ENCODE measurements around the gene CYP2U1.

Gene CYP2U1

DNA sequence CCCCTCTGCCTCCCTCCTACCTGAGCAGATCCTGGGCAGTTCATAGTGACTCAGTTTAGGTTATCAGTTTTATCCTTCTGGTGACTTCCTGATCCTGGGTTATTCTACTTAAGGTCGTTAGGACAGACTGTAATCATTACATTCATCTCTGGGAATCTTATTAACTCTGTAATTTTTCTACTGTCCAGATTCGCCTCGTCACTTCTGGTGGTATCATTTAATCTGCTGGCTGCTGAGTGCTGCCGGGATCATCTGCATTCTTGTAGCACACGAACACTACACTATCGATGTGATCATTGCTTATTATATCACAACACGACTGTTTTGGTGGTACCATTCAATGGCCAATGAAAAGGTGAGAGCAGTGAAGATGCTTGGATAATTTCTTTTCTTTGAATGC lies 23.0 kb upstream of the CYP2U1 start:
- Histone ChIP-seq H3K36me3 (ENCODE audit: low read length) (no peaks in the 10 kb centered on the region), H4K20me1 (ENCODE audit: low read depth, low read length) (no peaks in the 10 kb centered on the region), H3K4me2 (ENCODE audit: low read depth, low read length, poor library complexity, severe bottlenecking) (no peak overlapping the region), H3K27me3 (ENCODE audit: low read length) (no peaks in the 10 kb centered on the region), H3K79me2 (ENCODE audit: insufficient read depth, low read length) (no peaks in the 10 kb centered on the region), H3K9ac (ENCODE audit: low read length) (no peak overlapping the region), H3K9me2 (replicated peaks; ENCODE audit: insufficient read depth, low read length) (no peaks in the 10 kb centered on the region), H3K4me3 (ENCODE audit: insufficient read depth, low read length, poor library complexity, severe bottlenecking) (no peak overlapping the region), H2AFZ (ENCODE audit: low read depth, low read length, severe bottlenecking) (no peak overlapping the region), H3K9me3 (ENCODE audit: insufficient read depth, low read length) (no peaks in the 10 kb centered on the region), H3K27ac (ENCODE audit: low read depth, low read length) (no peak overlapping the region), H3F3A (ENCODE audit: insufficient read depth) (no peaks in the 10 kb centered on the region)
- no peak for TF ChIP-seq EZH2phosphoT487 (conservative IDR thresholded peaks at IDR 0.05; ENCODE audit: low read length)
- TF ChIP-seq, protein P1, sequence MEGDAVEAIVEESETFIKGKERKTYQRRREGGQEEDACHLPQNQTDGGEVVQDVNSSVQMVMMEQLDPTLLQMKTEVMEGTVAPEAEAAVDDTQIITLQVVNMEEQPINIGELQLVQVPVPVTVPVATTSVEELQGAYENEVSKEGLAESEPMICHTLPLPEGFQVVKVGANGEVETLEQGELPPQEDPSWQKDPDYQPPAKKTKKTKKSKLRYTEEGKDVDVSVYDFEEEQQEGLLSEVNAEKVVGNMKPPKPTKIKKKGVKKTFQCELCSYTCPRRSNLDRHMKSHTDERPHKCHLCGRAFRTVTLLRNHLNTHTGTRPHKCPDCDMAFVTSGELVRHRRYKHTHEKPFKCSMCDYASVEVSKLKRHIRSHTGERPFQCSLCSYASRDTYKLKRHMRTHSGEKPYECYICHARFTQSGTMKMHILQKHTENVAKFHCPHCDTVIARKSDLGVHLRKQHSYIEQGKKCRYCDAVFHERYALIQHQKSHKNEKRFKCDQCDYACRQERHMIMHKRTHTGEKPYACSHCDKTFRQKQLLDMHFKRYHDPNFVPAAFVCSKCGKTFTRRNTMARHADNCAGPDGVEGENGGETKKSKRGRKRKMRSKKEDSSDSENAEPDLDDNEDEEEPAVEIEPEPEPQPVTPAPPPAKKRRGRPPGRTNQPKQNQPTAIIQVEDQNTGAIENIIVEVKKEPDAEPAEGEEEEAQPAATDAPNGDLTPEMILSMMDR (IDR thresholded peaks at IDR 0.05; ENCODE audit: insufficient read depth, low read length, poor library complexity, severe bottlenecking): no peak

DNA sequence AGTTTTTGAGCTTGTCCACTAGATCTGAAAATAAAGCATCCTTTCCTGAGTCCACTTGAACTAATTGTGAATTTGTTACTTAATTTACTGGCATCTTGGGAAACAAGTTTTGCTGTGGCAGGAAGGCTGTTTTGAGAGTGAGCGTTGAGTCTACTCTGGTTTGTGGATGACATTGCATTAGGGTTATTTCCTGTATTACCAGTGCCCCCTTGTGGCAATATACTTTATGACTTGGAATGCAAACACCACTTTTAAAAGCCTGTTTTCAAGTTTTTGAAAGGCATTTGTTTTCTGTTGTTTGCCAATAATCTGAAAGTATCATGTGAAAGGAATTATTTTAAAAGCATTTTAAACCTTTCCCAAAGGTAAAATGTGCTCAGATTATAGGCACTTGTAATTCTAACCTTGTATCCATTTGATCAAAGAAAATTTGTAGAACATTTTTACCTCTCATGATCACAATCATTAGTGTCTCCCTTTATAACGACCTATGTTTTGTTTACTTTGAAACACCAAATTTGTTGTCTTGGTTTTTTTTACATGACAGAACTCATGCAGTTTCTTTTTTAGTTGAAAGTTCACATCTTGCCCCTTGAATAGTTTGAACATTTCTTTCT lies 18.0 kb upstream of the CYP2U1 start:
- Histone ChIP-seq H4K20me1 (ENCODE audit: low read depth, low read length) (no peaks in the 10 kb centered on the region), H3K79me2 (ENCODE audit: insufficient read depth, low read length) (no peaks in the 10 kb centered on the region), H3K27me3 (ENCODE audit: low read length) (no peaks in the 10 kb centered on the region), H3F3A (ENCODE audit: insufficient read depth) (no peaks in the 10 kb centered on the region), H3K9me3 (ENCODE audit: insufficient read depth, low read length) (no peaks in the 10 kb centered on the region), H3K36me3 (ENCODE audit: low read length) (no peaks in the 10 kb centered on the region), H3K9ac (ENCODE audit: low read length) (no peak overlapping the region), H3K9me2 (replicated peaks; ENCODE audit: insufficient read depth, low read length) (no peaks in the 10 kb centered on the region), H3K4me2 (ENCODE audit: low read depth, low read length, poor library complexity, severe bottlenecking) (no peak overlapping the region), H3K4me3 (ENCODE audit: insufficient read depth, low read length, poor library complexity, severe bottlenecking) (no peak overlapping the region), H3K27ac (ENCODE audit: low read depth, low read length) (no peak overlapping the region), H2AFZ (ENCODE audit: low read depth, low read length, severe bottlenecking) (no peak overlapping the region)
- TF ChIP-seq EZH2phosphoT487 (conservative IDR thresholded peaks at IDR 0.05; ENCODE audit: low read length): no peak
- TF ChIP-seq, protein P1 (IDR thresholded peaks at IDR 0.05; ENCODE audit: insufficient read depth, low read length, poor library complexity, severe bottlenecking): peak; percentile 33

DNA sequence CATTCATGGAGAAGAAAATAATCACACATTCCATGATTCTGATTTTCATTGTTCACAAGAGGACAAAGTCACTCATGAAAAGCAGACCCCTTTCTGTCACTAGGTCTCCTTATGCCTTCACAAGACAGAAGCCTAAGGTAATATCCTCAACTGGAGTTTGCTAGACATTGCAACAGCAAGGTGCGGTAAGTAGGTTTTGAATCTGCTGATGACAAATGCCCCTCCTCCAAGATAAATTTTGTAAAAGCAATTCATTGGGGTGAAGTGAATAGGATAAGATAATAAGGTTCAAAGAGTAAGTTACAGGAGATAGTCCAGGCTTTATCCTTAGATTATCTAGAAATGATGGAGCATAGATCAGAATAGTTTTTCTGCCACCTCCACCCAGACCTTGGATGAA lies 16.1 kb upstream of the CYP2U1 start:
- H3K9ac ChIP-seq (ENCODE audit: low read length): no peak overlapping the region
- H3K27ac ChIP-seq (ENCODE audit: low read depth, low read length): no peak overlapping the region
- no peaks in the 10 kb centered on the region for H4K20me1 ChIP-seq (ENCODE audit: low read depth, low read length)
- no peak overlapping the region for H2AFZ ChIP-seq (ENCODE audit: low read depth, low read length, severe bottlenecking)
- H3F3A ChIP-seq (ENCODE audit: insufficient read depth): no peaks in the 10 kb centered on the region
- no peak for TF ChIP-seq EZH2phosphoT487 (conservative IDR thresholded peaks at IDR 0.05; ENCODE audit: low read length)
- TF ChIP-seq, protein P1 (IDR thresholded peaks at IDR 0.05; ENCODE audit: insufficient read depth, low read length, poor library complexity, severe bottlenecking): no peak
- H3K4me3 ChIP-seq (ENCODE audit: insufficient read depth, low read length, poor library complexity, severe bottlenecking): no peak overlapping the region
- H3K9me2 ChIP-seq (replicated peaks; ENCODE audit: insufficient read depth, low read length): no peaks in the 10 kb centered on the region
- H3K27me3 ChIP-seq (ENCODE audit: low read length): no peaks in the 10 kb centered on the region
- no peaks in the 10 kb centered on the region for H3K79me2 ChIP-seq (ENCODE audit: insufficient read depth, low read length)
- no peak overlapping the region for H3K4me2 ChIP-seq (ENCODE audit: low read depth, low read length, poor library complexity, severe bottlenecking)
- no peaks in the 10 kb centered on the region for H3K36me3 ChIP-seq (ENCODE audit: low read length)
- no peaks in the 10 kb centered on the region for H3K9me3 ChIP-seq (ENCODE audit: insufficient read depth, low read length)

Measured in SU-DHL-6 (cell line).